ENCODE data around the gene CARHSP1. TPM values are rescaled to one million over a fixed set of nuclear protein-coding genes. Genes with fewer than 3 reads are reported as not detected.

Gene CARHSP1
- total and polyA plus RNA-seq, 8 donors, result 19.8 to 78.7 (median 32.3) TPM

GRCh38 chr16:8894736-8895334 is 26.0 kb upstream of the CARHSP1 start:
- Histone ChIP-seq H3K36me3 (peaks cover 4 to 82% (median 47%) of the 10 kb centered on the region in 3 donors), H3K27me3 (no peaks in the 10 kb centered on the region), H3K9me3 (no peaks in the 10 kb centered on the region), H3K4me1 (no peaks in the 10 kb centered on the region), H3K4me3 (no peak overlapping the region), H3K27ac (no peak overlapping the region)
- TF ChIP-seq, protein P1, sequence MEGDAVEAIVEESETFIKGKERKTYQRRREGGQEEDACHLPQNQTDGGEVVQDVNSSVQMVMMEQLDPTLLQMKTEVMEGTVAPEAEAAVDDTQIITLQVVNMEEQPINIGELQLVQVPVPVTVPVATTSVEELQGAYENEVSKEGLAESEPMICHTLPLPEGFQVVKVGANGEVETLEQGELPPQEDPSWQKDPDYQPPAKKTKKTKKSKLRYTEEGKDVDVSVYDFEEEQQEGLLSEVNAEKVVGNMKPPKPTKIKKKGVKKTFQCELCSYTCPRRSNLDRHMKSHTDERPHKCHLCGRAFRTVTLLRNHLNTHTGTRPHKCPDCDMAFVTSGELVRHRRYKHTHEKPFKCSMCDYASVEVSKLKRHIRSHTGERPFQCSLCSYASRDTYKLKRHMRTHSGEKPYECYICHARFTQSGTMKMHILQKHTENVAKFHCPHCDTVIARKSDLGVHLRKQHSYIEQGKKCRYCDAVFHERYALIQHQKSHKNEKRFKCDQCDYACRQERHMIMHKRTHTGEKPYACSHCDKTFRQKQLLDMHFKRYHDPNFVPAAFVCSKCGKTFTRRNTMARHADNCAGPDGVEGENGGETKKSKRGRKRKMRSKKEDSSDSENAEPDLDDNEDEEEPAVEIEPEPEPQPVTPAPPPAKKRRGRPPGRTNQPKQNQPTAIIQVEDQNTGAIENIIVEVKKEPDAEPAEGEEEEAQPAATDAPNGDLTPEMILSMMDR (IDR thresholded peaks at IDR 0.05), result no peak
- DNase-seq (peak in 1 of 6 donors; percentile 51), FAIRE-seq (no peak), ATAC-seq (no peak)
- intact Hi-C loops (cut with DNase I), result no loop called here
- WGBS, 2 donors, result 94% methylated on average over 21 of the region's 21 CpGs

DNA sequence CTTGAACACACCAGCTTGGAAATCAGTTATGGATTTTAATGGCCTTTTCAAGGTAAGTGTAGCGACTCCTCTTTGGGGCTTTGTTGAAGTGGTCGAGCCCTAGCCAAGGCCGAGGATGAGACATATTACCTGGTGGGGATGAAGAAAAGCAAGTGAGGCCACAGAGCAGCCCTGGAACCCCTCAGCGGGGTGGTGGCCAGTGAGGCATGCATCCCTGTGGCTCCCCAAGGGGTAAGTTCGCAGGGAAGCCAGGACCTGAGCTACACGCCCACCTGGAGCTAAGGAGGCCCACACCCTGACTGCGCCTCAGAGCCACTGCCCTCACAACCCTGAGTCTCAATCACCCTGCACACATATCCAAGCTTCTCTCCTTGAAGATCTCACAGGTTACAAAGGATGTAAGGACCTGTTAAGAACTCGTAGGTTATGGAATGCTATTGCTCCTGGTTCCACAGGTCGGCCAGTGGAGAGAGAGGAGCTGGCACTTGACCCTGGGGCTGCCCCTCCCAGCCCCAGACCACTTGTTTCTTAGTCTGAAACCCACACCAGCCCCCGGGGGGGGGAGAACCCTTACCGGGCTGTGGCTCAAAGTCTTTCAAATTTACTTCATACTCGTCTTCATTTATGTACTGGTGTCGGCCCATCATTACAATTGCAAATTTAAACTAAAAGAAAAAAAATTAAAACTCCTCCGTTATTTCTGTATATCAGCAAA is 25.3 kb upstream of the CARHSP1 start:
- TF ChIP-seq, protein P1 (IDR thresholded peaks at IDR 0.05), result no peak
- ATAC-seq (no peak), FAIRE-seq (no peak), DNase-seq (peak in 1 of 6 donors; percentile 27)
- Histone ChIP-seq H3K9me3 (no peaks in the 10 kb centered on the region), H3K4me3 (no peak overlapping the region), H3K27ac (no peak overlapping the region), H3K4me1 (no peaks in the 10 kb centered on the region), H3K36me3 (peaks cover 4 to 75% (median 47%) of the 10 kb centered on the region in 3 donors), H3K27me3 (no peaks in the 10 kb centered on the region)
- 87 to 92% methylated on average over 14 of the region's 14 CpGs for WGBS, 2 donors
- intact Hi-C loops (cut with DNase I), result no loop called here

- no peak overlapping the region for H3K4me3 ChIP-seq
- intact Hi-C loops (cut with DNase I), result no loop called here
- no peaks in the 10 kb centered on the region for H3K27me3 ChIP-seq
- no peak for ATAC-seq
- FAIRE-seq, result no peak
- peak in 1 of 6 donors; percentile 38 for DNase-seq
- H3K27ac ChIP-seq, result no peak overlapping the region
- no peaks in the 10 kb centered on the region for H3K4me1 ChIP-seq
- H3K36me3 ChIP-seq, result peaks cover 4 to 68% (median 41%) of the 10 kb centered on the region in 3 donors
- WGBS, 2 donors, result 87 to 90% methylated on average over 9 of the region's 9 CpGs
- TF ChIP-seq, protein P1 (IDR thresholded peaks at IDR 0.05), result no peak
- H3K9me3 ChIP-seq, result no peaks in the 10 kb centered on the region
Measured at GRCh38 chr16:8893426-8893825, 24.6 kb upstream of the CARHSP1 start.

DNA sequence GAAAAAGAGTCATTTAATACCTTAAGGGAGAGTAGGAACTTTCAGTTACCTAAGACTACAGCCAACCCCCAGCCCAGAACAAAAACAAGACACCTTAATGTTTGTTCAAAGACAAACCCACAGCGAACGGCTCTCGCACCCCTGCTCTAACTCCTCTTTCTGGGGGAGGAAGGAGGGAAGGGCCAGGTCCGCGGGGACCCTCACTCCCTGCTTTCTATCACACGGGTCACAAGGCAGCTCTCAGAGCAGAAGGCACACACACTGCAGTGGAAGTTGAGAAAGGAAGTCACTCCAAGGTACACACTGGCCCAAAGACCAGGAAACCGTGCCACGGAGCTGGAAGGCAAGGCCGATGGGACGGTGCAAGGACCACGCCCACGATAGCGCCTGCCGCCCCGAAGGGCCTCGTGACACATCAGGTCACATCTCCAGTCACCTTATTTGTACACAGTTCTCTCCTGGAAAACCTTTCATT is 23.3 kb upstream of the CARHSP1 start:
- H3K27me3 ChIP-seq, result no peaks in the 10 kb centered on the region
- FAIRE-seq (no peak), DNase-seq (peak in 1 of 6 donors; percentile 39), ATAC-seq (no peak)
- H3K9me3 ChIP-seq, result no peaks in the 10 kb centered on the region
- no peak overlapping the region for H3K4me3 ChIP-seq
- TF ChIP-seq, protein P1 (IDR thresholded peaks at IDR 0.05), result no peak
- peaks cover 4 to 58% (median 31%) of the 10 kb centered on the region in 3 donors for H3K36me3 ChIP-seq
- H3K4me1 ChIP-seq, result no peaks in the 10 kb centered on the region
- intact Hi-C loops (cut with DNase I), result no loop called here
- 92 to 95% methylated on average over 16 of the region's 16 CpGs for WGBS, 2 donors
- no peak overlapping the region for H3K27ac ChIP-seq

- TF ChIP-seq, protein P1 (IDR thresholded peaks at IDR 0.05), result no peak
- Histone ChIP-seq H3K4me3 (no peak overlapping the region), H3K9me3 (no peaks in the 10 kb centered on the region), H3K27ac (no peak overlapping the region), H3K36me3 (peaks cover 2 to 45% (median 28%) of the 10 kb centered on the region in 3 donors), H3K4me1 (peaks cover 0 to 5% (median 3%) of the 10 kb centered on the region in 3 donors), H3K27me3 (no peaks in the 10 kb centered on the region)
- FAIRE-seq, result no peak
- WGBS, 2 donors, result 83 to 86% methylated on average over 5 of the region's 5 CpGs
- intact Hi-C loops (cut with DNase I), result no loop called here
- ATAC-seq, result no peak
- peak in 1 of 6 donors; percentile 38 for DNase-seq
Measured at GRCh38 chr16:8890549-8890921, 21.7 kb upstream of the CARHSP1 start.

All from pancreas (tissue), 10 donors.